Measurements from ENCODE around the gene NFKB1.
"Not testable (repeated sequence)": the region's sequence is repeated elsewhere in the genome, so short reads cannot be mapped to it uniquely, and the experiment has no call there.

NFKB1 gene

DNA sequence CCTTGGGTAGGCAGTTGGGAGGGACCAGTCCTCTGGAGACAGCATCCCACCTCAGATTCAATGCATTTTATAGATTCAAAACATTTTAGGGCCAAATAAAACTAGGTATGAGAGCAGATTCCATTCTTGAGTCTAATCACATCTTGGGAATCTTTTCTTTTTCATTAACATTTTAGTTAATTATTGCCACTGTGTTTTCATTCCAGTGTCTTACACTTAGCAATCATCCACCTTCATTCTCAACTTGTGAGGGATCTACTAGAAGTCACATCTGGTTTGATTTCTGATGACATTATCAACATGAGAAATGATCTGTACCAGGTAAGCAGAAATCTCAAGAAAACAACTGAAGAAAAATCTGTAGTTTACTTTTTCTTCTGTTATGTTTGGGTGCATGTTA, 99.5 kb downstream of the NFKB1 start:
- DNase-seq, result no peak

DNA sequence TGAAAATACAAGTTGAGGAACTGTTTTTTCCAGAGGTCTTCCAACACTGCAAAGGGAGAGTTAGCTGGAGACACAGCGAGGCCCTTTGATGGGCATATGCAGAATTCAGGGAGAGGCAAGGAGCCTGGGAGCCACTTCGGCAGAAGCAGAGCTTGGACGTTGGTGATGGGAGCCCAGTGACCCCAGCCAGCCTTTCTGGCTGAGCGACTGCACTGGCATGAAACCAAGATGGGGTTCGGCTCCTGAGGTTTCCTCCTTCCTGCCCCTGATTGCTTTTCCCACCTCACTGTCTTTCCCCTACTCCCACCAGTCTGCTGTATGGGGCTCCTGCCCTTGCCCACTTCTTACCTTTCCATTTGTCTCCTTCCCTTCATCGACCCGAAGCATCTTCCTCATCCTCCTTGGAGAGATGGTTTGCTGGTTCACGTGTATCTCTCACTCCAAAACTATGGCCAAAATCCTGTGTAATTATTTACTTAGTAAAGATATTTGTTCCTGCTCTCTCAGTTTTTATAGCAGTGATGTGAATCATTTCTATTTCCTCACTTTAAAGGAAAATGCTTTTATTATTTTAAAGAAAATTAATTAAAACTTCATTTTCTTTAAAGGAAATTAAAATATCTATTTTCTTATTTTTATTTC, 100.5 kb downstream of the NFKB1 start:
- no peak for DNase-seq

DNA sequence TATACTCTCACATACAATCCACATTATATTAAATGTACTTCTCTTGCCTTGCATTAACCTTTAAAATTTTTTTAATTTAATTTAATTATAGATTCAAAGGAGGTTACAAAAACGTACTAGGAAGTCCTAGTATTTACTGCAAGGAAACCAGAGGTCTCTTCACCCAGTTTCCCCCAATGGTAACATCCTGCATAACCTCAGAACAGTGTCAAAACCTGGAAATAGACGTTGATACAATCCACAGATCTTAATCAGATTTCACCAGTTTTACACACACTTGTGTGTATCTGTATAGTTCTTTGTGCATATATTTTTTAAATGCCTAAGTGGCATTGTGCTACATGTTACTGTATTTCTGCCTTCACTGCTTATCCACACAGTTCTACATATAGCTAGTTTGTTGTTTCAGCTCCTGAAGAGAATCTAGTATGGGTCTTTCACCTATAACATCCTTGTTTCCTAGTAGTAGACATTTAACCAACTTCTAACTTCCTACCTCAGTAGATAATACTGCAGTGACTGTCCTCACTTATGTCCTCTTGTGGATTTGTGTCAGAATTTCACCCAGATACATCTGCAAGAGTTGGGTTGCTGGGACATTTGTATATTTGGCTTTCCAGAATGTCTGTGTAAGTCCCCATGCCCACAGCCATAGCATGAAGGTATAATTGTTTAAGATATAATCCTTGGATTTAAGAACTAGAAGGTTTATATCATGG, 103.2 kb downstream of the NFKB1 start:
- DNase-seq, result no peak

DNA sequence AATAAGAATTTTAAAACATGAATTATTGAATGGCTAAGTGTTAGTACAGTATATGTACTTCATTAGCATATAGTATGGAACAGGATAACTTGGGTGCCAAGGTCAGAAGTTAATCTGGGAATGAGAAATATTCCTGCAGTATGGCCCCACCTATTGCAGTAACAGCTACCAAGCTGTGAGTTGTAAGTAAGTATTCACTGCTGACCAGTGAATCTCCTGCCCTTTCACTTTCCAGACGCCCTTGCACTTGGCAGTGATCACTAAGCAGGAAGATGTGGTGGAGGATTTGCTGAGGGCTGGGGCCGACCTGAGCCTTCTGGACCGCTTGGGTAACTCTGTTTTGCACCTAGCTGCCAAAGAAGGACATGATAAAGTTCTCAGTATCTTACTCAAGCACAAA, 105.1 kb downstream of the NFKB1 start:
- DNase-seq, result no peak

DNA sequence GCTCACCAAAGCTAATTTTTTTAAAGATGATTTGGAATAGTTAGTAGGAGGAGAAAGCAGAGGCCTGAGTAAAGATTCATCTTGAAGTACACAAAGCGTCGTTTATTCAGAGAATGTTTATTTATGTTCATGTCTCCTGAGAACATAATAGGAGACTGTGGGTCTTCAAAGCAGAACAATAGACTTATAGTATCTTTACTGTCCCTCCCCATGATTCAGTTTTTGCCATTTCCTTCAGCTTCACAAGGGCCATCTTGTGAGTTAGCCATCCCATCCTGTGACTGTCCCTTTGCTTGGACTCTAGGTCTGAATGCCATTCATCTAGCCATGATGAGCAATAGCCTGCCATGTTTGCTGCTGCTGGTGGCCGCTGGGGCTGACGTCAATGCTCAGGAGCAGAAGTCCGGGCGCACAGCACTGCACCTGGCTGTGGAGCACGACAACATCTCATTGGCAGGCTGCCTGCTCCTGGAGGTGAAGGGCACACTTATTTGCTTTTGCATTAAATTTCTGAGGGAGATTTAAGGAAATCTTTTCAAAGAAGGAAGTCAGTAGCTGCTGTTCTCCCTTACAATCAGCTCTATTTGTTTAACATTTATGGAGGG, 105.8 kb downstream of the NFKB1 start:
- DNase-seq, result no peak

DNA sequence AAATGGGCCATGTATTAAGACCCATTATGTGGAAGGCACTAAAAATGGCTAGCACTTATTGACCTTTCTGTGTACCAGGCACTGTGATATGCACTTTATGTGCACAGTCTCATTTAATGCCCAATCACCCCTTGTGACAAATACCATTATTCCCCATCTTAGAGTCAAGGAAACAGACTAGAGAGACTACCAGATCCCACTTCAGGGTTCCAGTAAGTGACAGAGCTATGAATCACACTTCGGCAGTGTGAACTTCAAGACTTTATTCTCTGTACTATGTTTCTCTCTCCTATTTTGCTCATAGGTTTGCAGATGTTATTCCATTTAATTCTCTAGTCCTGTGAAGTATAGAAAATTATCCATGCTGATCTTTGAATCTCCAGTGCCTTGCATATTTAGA, 107.0 kb downstream of the NFKB1 start:
- DNase-seq, result no peak

DNA sequence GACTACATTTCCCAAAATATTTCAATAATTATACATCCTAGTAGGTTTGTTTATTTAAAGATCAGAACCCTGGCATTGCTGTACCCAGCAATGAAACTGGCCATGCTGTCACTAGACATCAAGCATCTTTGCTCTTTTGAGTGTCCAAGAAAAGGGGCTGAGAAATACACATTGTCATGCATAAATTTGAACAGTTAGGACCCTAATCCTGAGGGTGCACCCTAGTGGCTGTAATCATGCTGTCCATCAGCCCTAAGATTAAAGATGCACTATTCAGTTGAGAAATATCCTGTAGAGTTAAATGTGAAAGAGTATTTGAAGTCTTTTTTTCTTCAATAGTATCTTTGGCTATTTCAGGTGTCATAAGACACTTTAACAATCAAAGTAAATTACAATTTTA, 108.8 kb downstream of the NFKB1 start:
- peak; percentile 15 for DNase-seq

DNA sequence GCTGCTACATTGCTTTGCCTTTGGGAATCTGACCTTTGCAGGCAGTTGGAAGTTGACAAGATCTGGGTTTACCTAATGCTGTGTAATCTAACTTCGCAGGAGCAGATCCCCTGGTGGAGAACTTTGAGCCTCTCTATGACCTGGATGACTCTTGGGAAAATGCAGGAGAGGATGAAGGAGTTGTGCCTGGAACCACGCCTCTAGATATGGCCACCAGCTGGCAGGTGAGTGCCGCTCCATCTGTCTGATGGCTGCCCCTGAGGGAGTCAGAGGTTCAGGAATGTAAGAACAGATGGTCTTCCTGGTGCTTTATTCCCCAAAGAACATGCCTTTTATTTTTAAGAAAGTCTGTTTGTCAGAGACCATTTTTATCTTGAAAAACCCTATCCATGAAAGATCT, 109.3 kb downstream of the NFKB1 start:
- DNase-seq, result no peak

DNA sequence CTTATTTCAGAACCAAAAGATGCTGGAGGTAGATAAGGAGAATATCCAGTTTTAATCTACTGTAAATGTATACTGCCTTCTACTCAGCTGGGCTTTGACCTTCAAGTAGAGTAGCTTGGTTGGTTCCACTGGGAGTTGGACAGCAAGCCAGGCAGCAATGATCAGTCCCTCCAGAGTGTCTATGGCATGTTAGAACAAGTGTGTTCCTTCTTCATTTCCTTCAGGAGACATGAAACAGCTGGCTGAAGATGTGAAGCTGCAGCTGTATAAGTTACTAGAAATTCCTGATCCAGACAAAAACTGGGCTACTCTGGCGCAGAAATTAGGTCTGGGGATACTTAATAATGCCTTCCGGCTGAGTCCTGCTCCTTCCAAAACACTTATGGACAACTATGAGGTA, 111.1 kb downstream of the NFKB1 start:
- DNase-seq, result no peak

DNA sequence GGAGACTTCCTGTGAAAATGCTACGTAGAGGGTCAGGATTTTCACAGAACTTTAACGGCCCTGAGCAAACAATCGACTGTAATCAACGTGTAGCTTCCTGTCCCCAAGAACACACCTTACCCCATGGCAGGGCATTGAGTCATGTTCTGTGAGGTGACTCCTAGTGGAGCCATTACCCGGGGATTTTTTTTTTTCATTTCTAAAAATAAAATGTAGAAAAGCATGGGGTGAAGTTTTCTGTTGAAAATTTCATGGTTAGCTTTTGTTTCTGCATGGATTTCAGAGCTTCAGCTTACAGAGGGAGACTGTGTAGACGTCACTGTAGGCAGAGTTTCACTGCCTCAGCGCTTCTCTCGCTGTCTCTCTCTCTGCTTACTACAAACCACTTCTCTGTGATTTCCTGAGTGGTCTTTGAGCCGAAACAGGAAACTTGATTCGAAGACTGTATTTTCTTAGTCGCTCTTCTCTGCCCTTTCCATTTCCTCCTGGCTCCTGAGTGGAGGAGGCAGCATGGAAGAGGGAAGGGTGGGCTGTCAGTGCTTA, 111.7 kb downstream of the NFKB1 start:
- DNase-seq, result no peak

DNA sequence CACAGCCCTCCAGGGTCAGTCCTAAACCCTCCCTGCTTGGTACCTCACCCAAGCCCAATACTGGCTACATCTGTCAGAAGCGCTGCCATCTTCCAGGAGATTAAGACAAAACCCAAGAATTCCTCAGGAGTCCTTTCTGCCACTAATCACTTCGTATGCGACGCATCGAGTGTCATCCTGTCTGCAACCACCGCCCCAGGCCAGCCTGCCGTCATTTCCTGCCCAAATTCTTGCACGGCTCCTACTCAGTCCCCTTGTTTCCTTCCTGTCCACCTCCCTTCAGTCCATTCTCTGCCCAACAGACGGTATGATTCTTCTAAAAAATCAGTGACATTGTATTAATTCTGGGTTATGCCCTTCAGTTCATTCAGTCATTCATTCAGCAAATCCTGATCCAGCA, 113.6 kb downstream of the NFKB1 start:
- no peak for DNase-seq

DNA sequence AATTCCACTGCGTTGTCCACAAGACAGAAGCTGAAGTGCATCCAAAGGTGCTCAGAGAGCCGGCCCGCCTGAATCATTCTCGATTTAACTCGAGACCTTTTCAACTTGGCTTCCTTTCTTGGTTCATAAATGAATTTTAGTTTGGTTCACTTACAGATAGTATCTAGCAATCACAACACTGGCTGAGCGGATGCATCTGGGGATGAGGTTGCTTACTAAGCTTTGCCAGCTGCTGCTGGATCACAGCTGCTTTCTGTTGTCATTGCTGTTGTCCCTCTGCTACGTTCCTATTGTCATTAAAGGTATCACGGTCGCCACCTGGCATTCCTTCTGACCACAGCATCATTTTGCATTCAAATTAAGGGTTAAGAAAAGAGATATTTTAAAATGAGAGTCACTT, 115.5 kb downstream of the NFKB1 start:
- DNase-seq, result no peak

DNA sequence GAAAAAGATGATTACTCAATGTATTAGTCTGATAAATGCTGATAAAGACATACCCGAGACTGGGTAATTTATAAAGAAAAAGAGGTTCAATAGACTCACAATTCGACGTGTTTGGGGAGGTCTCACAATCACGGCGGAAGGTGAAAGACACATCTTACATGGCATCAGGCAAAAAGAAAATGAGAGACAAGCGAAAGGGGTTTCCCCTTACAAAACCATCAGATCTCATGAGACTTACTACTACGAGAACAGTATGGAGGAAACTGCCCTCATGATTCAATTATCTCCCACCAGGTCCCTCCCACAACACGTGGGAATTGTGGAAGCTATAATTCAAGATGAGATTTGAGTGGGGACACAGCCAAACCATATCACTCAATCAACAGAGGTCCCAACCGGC, 117.9 kb downstream of the NFKB1 start:
- DNase-seq, result not testable (repeated sequence)

DNA sequence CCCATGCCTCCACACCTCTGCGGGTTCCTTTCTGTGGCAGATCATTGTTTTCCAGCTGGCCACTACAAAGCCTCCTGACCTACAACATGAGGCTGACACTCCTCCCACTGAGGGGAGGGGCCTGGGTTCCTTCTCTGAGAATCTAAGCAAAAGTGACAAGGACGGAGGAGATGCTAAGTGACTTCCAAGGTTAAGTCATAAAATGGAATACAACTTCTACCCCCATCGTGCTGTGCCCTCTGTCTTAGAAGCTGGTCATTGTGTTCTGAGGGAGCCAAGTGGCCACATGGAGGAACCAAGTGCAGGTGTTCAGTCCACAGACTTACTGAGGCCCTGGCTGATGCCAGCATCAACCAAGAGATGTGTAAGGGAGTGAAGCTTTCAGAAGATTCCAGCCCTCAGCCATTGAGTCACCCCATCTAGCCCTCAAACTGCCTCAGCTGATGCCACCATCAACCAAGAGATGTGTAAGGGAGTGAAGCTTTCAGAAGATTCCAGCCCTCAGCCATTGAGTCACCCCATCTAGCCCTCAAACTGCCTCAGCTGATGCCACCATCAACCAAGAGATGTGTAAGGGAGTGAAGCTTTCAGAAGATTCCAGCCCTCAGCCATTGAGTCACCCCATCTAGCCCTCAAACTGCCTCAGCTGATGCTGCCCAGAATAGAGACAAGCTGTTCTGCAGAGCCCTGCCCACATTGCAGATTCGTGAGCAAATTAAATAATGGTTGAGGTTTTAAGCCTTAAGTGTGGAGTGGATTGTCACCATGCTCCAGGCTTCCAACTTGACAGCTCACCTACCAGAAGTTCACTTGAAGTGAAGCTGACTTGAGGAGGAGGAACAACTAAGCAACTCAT, 118.8 kb downstream of the NFKB1 start:
- DNase-seq, result peak; percentile 51

DNA sequence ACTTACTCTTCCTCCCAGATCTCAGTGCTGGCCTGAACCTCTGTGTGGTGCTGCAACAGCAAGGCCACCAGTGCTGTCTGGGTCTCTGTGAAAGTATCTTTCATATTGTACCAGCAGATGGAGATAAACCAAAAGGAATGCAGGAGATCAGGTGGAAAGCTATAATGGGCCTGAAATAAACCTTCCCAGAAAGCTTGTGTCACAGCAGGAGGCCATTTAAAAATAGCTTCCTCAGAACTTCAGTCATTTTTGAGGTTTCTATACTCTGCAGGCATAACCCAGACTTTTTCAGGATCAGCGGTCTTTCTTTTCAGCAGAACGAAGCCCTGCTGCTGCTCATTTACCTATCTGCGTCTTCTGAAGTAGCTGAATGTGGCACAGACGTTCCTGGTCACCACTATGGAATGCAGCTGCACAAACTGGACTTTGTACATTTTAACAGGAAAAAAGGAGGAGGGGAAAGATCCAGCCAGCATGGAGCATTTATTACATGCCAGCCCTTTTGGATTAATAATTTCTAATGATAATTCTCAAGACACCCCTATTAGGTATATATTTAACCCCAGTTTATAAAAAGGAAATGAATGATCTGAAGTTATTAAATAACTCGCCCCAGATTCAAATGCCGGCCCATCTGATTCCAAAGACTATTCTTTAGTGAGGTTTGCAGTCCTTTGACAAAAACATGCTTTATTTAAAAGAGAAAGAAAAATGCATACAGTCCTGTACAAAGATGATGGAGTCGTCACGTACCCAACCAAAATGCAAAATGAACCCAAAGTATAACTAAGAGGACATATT, 119.7 kb downstream of the NFKB1 start:
- DNase-seq, result peak; percentile 90

DNA sequence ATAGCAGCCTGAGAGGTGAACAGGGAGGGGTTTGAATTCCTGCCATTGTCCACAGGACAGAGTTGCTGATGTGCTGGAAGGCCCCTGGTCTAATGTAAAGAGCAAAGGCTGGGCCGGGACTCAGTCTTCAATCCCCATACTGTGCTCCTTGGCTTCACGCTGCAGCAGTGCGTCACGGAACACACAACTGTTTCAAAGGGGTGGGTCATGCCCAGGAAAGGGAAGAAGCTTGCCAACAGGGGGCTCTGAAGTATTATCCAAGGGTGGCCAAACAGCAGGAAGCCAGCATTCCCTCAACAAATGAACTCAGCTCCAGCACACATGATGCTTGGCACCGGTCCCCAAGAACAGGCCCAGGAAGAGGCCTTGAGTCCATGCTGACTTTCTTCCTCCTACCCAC, 122.5 kb downstream of the NFKB1 start:
- peak; percentile 82 for DNase-seq

DNA sequence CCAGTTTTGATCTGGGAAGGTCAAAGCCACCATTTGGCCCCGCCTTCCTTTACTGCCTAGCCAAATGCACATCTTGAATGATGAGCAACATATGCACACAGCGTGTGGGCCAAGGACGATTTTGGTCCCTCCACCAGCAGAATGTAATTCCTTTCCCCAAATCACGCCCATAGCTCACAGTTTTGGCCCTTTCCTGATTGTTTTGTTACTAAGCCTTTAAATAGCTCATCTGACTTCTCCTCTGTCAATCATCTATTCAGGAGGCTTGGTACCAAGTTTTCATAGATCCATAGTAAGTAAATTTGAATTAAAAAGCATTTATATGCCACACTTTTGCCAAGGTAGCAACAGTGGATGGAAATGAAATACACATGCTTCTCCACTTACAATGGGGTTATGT, 123.3 kb downstream of the NFKB1 start:
- DNase-seq, result no peak

DNA sequence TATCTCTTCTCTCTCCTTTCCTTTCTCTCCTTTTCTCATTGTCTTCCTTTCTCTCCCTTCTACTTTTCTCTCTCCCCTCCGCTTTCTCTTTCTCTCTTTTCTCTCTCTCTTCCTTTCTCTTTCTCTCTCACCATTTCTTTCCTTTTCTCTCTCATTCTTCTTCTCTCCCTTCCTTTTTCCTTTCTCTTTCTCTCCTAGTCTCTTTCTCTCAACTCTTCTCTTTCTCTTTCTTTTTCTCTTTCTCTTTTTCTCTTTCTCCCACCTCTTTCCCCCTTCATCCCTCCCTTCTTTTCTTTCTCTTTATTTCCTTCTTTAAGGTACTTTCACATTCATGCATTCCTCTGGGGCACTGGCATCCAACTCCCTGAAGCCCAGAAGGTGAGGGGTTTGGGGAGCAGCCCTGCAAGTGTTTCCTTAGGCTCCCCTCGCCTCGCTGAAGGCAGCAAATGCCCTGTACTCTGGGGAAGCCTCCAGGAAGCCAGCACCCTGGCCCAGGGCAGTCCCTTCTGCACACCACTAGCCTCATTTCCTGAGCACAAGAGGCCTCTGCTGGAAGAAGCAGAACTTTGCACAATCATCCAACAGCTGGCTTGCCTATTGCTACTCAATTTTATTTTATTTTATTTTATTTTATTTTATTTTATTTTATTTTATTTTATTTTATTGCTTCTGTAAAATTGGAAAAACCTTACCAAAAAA, 124.2 kb downstream of the NFKB1 start:
- peak; percentile 34 for DNase-seq

DNA sequence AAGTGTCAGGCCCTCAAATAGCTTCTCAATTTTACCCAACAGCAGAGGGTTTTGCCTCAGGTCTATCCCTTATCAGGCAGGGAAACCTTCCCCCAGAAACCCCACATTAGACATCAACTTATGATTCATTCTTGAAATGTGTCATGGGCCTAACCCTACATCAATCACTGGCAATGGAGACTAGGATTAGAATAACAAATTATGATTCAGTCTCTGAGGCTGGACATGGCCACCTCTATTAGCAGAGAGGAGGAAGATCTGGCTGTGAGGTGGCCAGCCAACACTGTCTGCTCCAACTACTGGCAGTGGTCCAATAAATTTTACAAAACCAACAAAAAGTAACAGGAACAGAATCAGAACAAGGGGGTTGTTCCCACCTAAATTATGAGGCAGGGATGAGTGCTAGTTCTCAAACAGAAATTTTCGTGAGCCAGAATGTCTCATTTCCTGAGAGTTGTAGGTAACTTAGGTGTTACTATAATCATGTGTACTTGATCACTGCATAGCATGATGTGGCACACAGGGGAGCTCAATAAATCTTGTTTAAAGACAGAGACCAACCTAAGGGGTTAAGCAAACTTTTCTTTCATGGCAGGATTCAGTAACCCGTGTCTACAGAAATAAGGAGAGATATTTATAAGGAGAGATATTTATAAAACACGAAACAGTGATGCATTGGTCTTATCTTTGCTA, 126.8 kb downstream of the NFKB1 start:
- peak; percentile 59 for DNase-seq

DNA sequence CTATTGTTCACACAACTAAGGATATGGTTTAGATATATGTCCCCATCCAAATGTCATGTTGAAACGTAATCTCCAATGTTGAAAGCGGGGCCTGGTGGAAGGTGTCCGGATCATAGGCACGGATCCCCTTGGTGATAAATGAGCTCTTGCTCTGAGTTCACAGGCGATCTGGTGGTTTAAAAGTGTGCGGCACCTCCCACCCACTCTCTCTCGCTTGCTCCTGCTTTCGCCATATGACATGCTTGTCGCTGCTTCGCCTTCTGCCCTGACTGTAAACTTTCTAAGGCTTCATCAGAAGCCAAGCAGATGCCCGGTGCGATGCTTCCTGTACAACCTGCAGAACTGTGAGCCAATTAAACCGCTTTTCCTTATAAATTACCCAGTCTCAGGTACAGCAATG, 128.5 kb downstream of the NFKB1 start:
- DNase-seq, result no peak

DNA sequence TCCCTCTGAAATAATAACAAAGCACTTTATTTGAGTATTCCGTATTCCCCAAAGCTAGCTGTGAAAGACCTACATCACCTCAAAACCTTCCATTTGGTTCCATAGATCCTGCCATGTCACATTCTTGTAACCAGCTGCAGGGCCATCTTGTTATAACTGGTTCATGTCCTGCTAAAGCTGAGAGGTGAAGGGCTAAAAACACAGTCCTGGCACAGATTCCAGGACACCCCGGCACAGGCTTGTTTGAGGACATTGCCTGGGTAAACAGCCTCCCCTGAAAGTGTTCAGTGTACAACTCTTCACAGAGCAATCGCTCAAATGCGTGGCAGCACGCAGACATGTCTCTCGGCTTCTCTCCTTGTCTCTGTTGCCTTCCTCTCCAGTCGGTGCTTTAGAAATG, 130.5 kb downstream of the NFKB1 start:
- DNase-seq, result no peak
